HFFc6 (cell line): ENCODE measurements around the gene KRTAP5-9. TPM values are rescaled to one million over a fixed set of nuclear protein-coding genes. Genes with fewer than 3 reads are reported as not detected.

Experiments used
- DNase-seq: peaks from one replicate; pipeline ENCODE4 v3.0.0-alpha.2; 2018
- H3K27ac Mint-ChIP-seq: 2 replicates; pipeline ENCODE4 v1.8.0; 2020; ENCODE audit warnings: mild to moderate bottlenecking, mixed read lengths
- H3K27me3 Mint-ChIP-seq: 2 replicates; pipeline ENCODE4 v1.8.0; 2021; ENCODE audit warnings: mild to moderate bottlenecking, moderate library complexity, mixed read lengths; ENCODE audit not compliant: insufficient read depth
- H3K36me3 Mint-ChIP-seq: 2 replicates; pipeline ENCODE4 v1.8.0; 2021; ENCODE audit warnings: low read depth, mixed read lengths
- H3K4me1 Mint-ChIP-seq: 2 replicates; pipeline ENCODE4 v1.8.0; 2020; ENCODE audit warnings: low read depth, mixed read lengths
- H3K4me3 Mint-ChIP-seq: 2 replicates; pipeline ENCODE4 v1.8.0; 2020; ENCODE audit warnings: mild to moderate bottlenecking, moderate library complexity, mixed read lengths
- H3K9me3 Mint-ChIP-seq: 2 replicates; pipeline ENCODE4 v1.8.0; 2020; ENCODE audit warnings: mild to moderate bottlenecking, mixed read lengths
- total RNA-seq, 6 experiments: library from RNA; stranded (reverse); fragmentation: NEBNext Ultra II Directional; extraction: Animal tissue kit (Norgen Biotek cat#: 25700); gene quantifications; 2 replicates in 1 of 6; 3 replicates in 5 of 6; pipeline ENCODE4 v1.2.3, GENCODE V29; 2021
- TF ChIP-seq, protein P1 (sequence below): fragments of 200-600 bp; sonication (generic); IDR thresholded peaks from 2 replicates; pipeline ENCODE4 v1.5.0; 2021; ENCODE audit warnings: antibody characterized with exemption, mild to moderate bottlenecking

Gene KRTAP5-9
- total RNA-seq, 6 experiments from 2014 or later: 0.26 TPM; not detected in 5

DNA sequence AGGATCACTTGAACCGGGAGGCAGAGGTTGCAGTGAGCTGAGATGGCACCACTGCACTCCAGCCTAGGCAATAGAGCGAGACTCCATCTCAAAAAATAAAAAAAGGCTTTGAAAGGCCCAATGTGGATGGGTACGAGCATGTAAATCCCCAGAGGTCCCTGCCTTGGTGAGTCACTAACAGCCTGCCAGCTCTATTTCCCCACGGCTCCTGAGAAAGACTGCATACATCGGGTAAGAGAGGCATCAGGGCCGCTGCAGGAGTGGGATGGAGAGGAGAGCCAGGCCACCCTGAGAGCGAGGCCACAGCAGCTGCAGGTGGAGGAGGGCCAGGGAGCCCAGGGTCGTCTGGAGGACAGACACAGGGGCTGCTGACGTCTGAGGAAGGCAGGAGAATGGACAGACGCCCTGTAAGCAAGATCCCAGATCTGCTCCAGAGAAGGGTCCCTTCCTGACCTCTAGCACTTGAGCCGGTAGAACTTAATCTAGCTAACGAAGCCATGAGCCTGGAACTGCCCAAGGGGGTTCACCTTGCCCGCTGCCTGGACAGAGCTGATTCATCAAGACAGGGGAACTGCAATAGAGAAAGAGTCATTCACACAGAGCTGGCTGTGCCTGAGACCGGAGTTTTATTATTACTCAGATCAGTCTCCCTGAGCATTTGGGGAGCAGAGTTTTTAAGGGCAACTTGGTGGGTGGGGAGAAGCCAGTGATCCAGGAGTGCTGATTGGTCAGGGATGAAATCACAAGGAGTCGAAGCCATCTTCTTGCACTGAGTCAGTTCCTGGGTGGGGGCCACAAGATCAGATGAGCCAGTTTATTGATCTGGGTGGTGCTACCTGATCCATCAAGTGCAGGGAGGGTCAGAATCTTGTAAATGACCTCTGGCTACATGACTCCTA, 5.1 kb upstream of the KRTAP5-9 start:
- Mint-ChIP-seq H3K9me3 (no peaks in the 10 kb centered on the region; the same call in 1 of the 2 replicates), H3K27me3 (peaks cover 28% of the 10 kb centered on the region), H3K4me1 (no peaks in the 10 kb centered on the region), H3K4me3 (no peak overlapping the region), H3K36me3 (no peaks in the 10 kb centered on the region), H3K27ac (no peak overlapping the region)
- no peak for DNase-seq
- TF ChIP-seq, protein P1, sequence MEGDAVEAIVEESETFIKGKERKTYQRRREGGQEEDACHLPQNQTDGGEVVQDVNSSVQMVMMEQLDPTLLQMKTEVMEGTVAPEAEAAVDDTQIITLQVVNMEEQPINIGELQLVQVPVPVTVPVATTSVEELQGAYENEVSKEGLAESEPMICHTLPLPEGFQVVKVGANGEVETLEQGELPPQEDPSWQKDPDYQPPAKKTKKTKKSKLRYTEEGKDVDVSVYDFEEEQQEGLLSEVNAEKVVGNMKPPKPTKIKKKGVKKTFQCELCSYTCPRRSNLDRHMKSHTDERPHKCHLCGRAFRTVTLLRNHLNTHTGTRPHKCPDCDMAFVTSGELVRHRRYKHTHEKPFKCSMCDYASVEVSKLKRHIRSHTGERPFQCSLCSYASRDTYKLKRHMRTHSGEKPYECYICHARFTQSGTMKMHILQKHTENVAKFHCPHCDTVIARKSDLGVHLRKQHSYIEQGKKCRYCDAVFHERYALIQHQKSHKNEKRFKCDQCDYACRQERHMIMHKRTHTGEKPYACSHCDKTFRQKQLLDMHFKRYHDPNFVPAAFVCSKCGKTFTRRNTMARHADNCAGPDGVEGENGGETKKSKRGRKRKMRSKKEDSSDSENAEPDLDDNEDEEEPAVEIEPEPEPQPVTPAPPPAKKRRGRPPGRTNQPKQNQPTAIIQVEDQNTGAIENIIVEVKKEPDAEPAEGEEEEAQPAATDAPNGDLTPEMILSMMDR: no peak

DNA sequence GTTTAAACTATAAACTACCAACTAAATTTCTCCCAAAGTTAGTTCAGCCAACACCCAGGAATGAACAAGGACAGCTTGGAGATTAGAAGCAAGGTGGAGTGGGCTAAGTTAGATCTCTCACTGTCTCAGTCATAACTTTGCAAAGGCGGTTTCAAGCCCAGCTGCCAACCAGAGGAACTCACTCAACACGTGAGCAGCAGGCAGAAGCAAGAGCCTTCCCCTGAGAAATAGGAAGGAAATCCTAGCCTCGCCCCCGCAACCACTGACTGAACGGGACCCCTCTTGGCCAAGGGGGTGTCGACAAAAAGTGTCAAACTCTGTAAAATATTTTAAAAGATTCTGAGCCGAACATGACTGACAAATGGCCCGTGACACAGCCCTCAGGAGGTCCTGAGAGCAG, 4.4 kb upstream of the KRTAP5-9 start:
- DNase-seq: no peak
- TF ChIP-seq, protein P1: no peak
- no peaks in the 10 kb centered on the region; the same call in 1 of the 2 replicates for H3K9me3 Mint-ChIP-seq
- H3K4me1 Mint-ChIP-seq: no peaks in the 10 kb centered on the region
- no peaks in the 10 kb centered on the region for H3K36me3 Mint-ChIP-seq
- H3K27me3 Mint-ChIP-seq: peaks cover 29% of the 10 kb centered on the region
- no peak overlapping the region for H3K4me3 Mint-ChIP-seq
- no peak overlapping the region for H3K27ac Mint-ChIP-seq

DNA sequence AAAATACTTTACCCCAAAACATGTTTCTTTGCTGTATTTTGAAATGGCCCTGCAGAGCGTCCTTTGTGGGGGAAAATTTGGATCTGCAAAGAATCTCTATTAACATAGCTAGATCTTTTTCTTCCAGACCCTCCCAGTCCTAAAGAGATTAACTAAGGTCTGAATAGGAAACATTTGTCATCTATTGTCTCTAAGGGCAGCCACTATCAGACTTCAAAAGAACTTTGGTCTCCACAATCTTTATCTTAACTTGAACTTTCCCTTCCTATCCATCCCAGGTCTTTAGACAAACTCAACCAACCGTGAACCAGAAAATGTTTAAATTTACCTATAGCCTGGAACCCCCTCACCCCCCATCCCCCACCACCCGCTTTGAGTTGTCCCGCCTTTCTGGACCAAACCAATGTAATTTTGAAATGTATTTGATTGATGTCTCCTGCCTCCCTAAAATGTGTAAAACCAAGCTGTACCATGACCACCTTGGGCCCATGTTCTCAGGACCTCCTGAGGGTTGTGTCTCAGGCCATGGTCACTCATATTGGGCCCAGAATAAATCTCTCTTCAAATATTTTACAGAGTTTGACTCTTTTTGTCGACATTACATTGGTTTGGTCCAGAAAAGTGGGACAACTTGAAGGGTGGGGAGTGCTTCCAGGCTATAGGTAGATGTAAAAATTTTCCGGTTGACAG, 3.5 kb upstream of the KRTAP5-9 start:
- Mint-ChIP-seq H3K4me1 (no peaks in the 10 kb centered on the region), H3K36me3 (no peaks in the 10 kb centered on the region), H3K9me3 (no peaks in the 10 kb centered on the region; the same call in 1 of the 2 replicates), H3K27me3 (peaks cover 28% of the 10 kb centered on the region), H3K27ac (no peak overlapping the region), H3K4me3 (no peak overlapping the region)
- TF ChIP-seq, protein P1: no peak
- no peak for DNase-seq

DNA sequence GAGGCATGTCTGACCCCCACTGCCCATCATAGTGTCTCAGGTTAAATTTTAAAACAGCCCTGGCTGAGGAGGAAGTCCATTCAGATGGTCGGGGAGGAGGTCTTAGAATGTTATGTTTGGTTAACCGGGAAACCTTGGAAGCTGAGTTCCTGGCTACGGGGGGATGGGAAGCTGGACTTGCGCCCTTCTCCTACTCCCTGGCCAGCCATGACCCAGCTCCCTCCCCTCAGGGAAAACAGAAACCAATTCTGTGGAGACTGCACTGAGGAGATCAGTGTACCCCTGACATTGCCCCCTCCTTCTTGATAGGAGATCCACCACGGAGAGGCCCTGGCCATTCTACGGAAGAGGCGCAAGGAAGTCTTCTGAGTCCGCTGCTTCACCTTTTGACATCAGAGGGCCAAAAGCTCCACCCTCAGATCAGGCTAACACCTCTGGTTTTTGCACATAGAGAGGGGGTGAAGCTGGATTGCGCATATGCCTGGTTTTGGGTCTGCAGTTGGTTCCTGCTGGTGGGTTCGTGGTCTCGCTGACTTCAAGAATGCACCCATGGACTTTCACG, 2.7 kb upstream of the KRTAP5-9 start:
- H3K4me1 Mint-ChIP-seq: no peaks in the 10 kb centered on the region
- no peaks in the 10 kb centered on the region; the same call in 1 of the 2 replicates for H3K9me3 Mint-ChIP-seq
- DNase-seq: no peak
- TF ChIP-seq, protein P1: no peak
- H3K27me3 Mint-ChIP-seq: peaks cover 26% of the 10 kb centered on the region
- no peak overlapping the region for H3K27ac Mint-ChIP-seq
- H3K4me3 Mint-ChIP-seq: no peak overlapping the region
- no peaks in the 10 kb centered on the region for H3K36me3 Mint-ChIP-seq

DNA sequence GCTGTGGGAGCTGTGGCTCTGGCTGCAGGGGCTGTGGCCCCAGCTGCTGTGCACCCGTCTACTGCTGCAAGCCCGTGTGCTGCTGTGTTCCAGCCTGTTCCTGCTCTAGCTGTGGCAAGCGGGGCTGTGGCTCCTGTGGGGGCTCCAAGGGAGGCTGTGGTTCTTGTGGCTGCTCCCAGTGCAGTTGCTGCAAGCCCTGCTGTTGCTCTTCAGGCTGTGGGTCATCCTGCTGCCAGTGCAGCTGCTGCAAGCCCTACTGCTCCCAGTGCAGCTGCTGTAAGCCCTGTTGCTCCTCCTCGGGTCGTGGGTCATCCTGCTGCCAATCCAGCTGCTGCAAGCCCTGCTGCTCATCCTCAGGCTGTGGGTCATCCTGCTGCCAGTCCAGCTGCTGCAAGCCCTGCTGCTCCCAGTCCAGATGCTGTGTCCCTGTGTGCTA, 514 bp downstream of the KRTAP5-9 start:
- H3K4me3 Mint-ChIP-seq: no peak overlapping the region
- H3K27ac Mint-ChIP-seq: no peak overlapping the region
- TF ChIP-seq, protein P1: no peak
- H3K9me3 Mint-ChIP-seq: no peaks in the 10 kb centered on the region; the same call in 1 of the 2 replicates
- peaks cover 14% of the 10 kb centered on the region for H3K27me3 Mint-ChIP-seq
- no peak for DNase-seq
- H3K36me3 Mint-ChIP-seq: no peaks in the 10 kb centered on the region
- no peaks in the 10 kb centered on the region for H3K4me1 Mint-ChIP-seq
